HuH-7 (cell line): Measurements from ENCODE around the gene MXI1.

Experiments used
- DNase-seq: peaks from one replicate; pipeline ENCODE4 v3.0.0; 2011; ENCODE audit warnings: low spot score

MXI1 gene

GRCh38 chr10:110207011-110207804 is at the start of gene MXI1:
Gene MXI1, plus strand, starts transcription at chr10:110207605. Its CDS starts 204 bp downstream, at chr10:110207809.
- peak; percentile 84 for DNase-seq

- DNase-seq = no peak
Observed at GRCh38 chr10:110158051-110159005, 49.1 kb upstream of the MXI1 start.

GRCh38 chr10:110160081-110160480 is 47.3 kb upstream of the MXI1 start:
- no peak for DNase-seq

GRCh38 chr10:110160522-110160921 is 46.9 kb upstream of the MXI1 start:
- DNase-seq = no peak

DNA sequence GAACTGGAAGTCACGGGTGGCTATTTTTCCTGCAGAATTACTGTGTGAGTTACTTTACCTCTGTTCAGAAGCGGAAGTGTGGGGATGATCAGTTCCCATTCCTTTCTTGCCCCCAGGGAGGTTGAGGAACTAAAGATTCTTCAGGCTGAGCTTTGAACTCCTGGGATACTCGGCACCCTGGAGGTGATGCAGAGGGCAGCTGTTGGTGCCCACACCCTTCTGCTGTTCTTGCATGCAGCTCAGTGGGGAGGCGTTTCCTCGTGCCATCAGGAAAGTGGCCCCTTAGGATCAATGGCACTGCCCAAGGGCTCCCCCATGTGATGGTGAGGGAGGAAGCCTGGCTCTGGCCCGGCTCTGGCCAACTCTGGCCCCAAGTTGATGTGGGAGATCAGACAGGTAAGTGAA is 44.7 kb upstream of the MXI1 start:
- no peak for DNase-seq

- DNase-seq = peak; percentile 43
Observed at GRCh38 chr10:110163192-110163773, 44.1 kb upstream of the MXI1 start.

GRCh38 chr10:110163841-110164240 is 43.6 kb upstream of the MXI1 start:
- DNase-seq = no peak

DNA sequence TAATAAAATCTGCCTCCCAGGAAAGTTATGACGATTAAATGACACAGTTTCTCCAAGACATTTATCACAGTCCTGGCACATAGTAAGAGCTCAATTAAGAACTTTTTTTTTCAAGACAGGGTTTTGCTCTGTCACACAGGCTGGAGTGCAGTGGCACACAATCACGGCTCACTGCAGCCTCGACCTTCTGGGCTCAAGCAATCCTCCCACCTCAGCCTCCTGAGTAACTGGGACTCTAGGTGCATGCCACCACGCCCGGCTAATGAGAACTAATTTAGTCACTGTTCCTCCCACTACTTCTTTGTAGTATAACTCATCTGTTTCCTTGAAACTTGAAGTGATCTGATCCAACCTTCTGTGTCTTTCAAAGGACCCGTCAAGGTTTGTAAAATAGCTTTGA is 42.2 kb upstream of the MXI1 start:
- no peak for DNase-seq

- no peak for DNase-seq
Observed at GRCh38 chr10:110167149-110167548, 40.3 kb upstream of the MXI1 start.

GRCh38 chr10:110168601-110169481 is 38.6 kb upstream of the MXI1 start:
- DNase-seq = peak; percentile 70

DNA sequence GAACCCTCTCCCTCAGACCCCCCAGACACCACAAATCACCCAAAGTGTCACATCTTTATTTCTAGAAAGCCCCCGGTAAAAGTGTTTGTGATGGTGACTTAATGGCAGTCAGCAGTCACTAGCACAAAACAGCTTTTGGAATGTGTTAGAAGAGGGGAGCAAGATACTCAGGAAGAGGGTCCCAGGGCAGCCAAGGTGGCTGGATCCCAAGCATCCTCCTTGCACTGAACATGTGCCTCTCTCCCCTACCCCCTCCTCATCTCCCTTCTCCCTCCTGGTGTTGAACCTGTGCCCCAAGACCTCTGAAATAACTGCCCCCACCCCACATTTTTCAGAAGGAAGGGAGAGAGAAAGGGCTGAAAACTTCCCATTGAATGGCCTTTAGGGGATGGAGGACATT is 37.8 kb upstream of the MXI1 start:
- no peak for DNase-seq

- no peak for DNase-seq
Observed at GRCh38 chr10:110170142-110170971, 37.0 kb upstream of the MXI1 start.

- no peak for DNase-seq
Observed at GRCh38 chr10:110171032-110171431, 36.4 kb upstream of the MXI1 start.

GRCh38 chr10:110172155-110172554 is 35.2 kb upstream of the MXI1 start:
- no peak for DNase-seq

DNA sequence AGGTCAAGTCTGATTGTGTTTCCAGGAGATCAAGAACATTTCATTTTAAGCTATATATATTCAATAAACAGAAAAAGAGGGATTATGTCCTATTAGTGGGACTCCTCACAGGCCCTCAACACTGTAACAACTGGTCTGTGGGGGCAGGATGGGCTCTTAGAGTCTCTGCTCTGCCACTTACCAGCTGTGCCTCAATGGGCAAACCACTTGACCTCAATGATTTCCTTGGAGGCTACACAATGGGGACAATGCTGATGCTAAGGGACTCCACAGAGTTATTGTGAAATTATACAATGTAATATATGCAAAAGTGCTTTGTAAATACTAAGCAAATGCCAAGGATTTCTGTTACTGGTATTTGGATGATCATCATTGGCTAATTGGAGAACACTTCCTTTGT is 33.2 kb upstream of the MXI1 start:
- no peak for DNase-seq

DNA sequence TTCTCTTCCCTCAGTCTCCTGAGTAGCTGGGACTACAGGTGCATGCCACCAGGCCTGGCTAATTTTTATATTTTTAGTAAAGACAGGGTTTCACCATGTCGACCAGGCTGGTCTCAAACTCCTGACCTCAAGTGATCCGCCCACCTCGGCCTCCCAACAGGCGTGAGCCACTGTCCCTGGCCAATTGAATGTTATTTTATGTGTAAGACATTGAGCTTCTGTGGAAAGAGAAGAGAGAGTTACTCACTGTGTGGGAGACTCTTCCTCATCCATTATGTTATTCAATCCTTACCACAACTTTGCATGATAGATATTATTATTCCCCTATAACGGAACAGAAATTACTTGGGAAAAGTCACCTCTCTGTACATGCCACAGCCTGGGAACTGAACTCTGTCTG is 32.6 kb upstream of the MXI1 start:
- no peak for DNase-seq

- DNase-seq = no peak
Observed at GRCh38 chr10:110175406-110175805, 32.0 kb upstream of the MXI1 start.

GRCh38 chr10:110176141-110177030 is 31.0 kb upstream of the MXI1 start:
- no peak for DNase-seq

GRCh38 chr10:110179220-110179619 is 28.2 kb upstream of the MXI1 start:
- no peak for DNase-seq

- no peak for DNase-seq
Observed at GRCh38 chr10:110181451-110181850, 26.0 kb upstream of the MXI1 start.
